ENCODE data around the gene FN3KRP. TPM values are rescaled to one million over a fixed set of nuclear protein-coding genes. Genes with fewer than 3 reads are reported as not detected.
"Not testable (repeated sequence)": the region's sequence is repeated elsewhere in the genome, so short reads cannot be mapped to it uniquely, and the experiment has no call there.

Gene FN3KRP
- total and polyA plus RNA-seq, 3 donors from 2014 or later = 26.9 to 30.2 (median 29.3) TPM

DNA sequence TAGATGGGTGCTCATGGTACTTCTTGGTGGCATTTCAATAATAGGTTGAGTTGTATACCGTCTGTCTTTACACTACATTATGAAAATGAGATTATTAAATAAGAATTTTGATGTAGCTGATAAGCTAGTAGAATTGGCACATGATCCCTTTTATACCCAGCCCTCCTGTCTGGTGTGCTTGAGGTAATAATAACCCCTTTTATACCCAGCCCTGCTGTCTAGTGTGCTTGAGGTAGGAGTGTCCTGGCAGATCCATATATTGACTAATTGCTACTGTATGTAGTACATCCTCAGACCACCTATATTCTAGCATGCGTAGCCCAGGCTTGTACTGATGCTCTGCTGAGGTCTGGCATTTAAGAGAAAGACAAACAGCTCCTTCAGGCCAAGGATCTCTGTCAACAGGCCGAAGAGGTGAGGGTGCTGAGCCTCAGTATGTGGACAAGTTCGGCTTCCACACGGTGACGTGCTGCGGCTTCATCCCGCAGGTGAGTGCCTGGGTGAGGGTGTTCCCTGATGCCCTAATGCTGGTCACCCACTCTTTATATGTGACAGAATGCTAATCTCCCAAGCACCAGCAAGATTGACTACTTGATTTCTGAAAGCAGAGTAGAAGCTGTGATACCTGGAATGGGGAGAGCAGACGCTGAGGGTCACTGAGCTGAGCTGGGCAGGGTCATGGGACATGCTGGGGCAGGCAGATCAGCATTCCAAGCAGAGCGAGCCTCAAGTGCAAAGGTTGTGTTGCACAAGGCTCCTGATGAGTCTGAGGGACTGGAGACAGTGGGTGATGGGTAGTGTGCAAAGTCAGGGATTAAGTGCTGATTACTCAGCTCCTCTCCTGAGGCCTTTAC, 24.6 kb downstream of the FN3KRP start:
- TF ChIP-seq, protein P1, sequence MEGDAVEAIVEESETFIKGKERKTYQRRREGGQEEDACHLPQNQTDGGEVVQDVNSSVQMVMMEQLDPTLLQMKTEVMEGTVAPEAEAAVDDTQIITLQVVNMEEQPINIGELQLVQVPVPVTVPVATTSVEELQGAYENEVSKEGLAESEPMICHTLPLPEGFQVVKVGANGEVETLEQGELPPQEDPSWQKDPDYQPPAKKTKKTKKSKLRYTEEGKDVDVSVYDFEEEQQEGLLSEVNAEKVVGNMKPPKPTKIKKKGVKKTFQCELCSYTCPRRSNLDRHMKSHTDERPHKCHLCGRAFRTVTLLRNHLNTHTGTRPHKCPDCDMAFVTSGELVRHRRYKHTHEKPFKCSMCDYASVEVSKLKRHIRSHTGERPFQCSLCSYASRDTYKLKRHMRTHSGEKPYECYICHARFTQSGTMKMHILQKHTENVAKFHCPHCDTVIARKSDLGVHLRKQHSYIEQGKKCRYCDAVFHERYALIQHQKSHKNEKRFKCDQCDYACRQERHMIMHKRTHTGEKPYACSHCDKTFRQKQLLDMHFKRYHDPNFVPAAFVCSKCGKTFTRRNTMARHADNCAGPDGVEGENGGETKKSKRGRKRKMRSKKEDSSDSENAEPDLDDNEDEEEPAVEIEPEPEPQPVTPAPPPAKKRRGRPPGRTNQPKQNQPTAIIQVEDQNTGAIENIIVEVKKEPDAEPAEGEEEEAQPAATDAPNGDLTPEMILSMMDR (IDR thresholded peaks at IDR 0.05) = no peak
- no peak for TF ChIP-seq POLR2A (IDR thresholded peaks at IDR 0.05)
- Histone ChIP-seq H3K4me3 (no peak overlapping the region), H3K36me3 (ENCODE audit: low read depth, missing control alignments) (no peaks in the 10 kb centered on the region), H3K9me3 (no peaks in the 10 kb centered on the region), H3K4me1 (peaks cover 14% of the 10 kb centered on the region), H3K27me3 (no peaks in the 10 kb centered on the region), H3K27ac (no peak overlapping the region)
- intact Hi-C loops (cut with DNase I; ENCODE audit: low total_unique reads) = no loop called here
- DNase-seq = no peak
- 92 to 98% methylated on average over 10 of the region's 10 CpGs for WGBS, 2 donors

- Histone ChIP-seq H3K4me1 (no peaks in the 10 kb centered on the region), H3K4me3 (no peak overlapping the region), H3K27me3 (no peaks in the 10 kb centered on the region), H3K27ac (no peak overlapping the region), H3K9me3 (no peaks in the 10 kb centered on the region), H3K36me3 (ENCODE audit: low read depth, missing control alignments) (no peaks in the 10 kb centered on the region)
- TF ChIP-seq, protein P1 (IDR thresholded peaks at IDR 0.05) = no peak
- TF ChIP-seq POLR2A (IDR thresholded peaks at IDR 0.05) = no peak
- intact Hi-C loops (cut with DNase I; ENCODE audit: low total_unique reads) = no loop called here
- DNase-seq = no peak
- 82 to 94% methylated on average over 10 to 16 of the region's 16 CpGs for WGBS, 2 donors
Measured at GRCh38 chr17:82743344-82744219, 27.1 kb downstream of the FN3KRP start.

- intact Hi-C loops (cut with DNase I; ENCODE audit: low total_unique reads); H3K27me3 ChIP-seq; H3K4me1 ChIP-seq; H3K4me3 ChIP-seq; DNase-seq; H3K9me3 ChIP-seq; H3K27ac ChIP-seq; H3K36me3 ChIP-seq (ENCODE audit: low read depth, missing control alignments): not testable (repeated sequence)
- 70 to 74% methylated on average over 7 of the region's 7 CpGs for WGBS, 2 donors
Measured at GRCh38 chr17:82744736-82745135, 28.2 kb downstream of the FN3KRP start.

GRCh38 chr17:82745524-82745923, 29.0 kb downstream of the FN3KRP start:
- no peaks in the 10 kb centered on the region for H3K27me3 ChIP-seq
- no peak for TF ChIP-seq POLR2A (IDR thresholded peaks at IDR 0.05)
- 83% methylated on average over 8 of the region's 8 CpGs for WGBS, 2 donors
- H3K4me1 ChIP-seq = no peaks in the 10 kb centered on the region
- H3K4me3 ChIP-seq = no peak overlapping the region
- no peaks in the 10 kb centered on the region for H3K36me3 ChIP-seq (ENCODE audit: low read depth, missing control alignments)
- H3K27ac ChIP-seq = no peak overlapping the region
- intact Hi-C loops (cut with DNase I; ENCODE audit: low total_unique reads) = no loop called here
- no peak for DNase-seq
- H3K9me3 ChIP-seq = no peaks in the 10 kb centered on the region

DNA sequence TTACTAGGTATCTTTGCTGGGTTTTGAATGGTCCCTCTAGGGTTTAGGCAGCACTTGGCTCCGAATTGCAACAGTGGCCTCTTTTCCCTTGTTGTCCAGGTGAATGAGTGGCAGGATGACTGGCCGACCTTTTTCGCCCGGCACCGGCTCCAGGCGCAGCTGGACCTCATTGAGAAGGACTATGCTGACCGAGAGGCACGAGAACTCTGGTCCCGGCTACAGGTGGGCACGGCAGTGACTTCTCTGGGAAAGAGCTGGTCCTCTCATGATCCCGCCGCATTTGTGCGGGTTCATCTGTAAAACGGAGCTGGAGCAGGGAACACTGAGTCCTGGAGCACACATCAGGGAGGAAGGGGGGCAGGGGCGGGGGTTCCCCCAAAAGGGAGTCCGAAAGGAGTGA, 32.2 kb downstream of the FN3KRP start:
- DNase-seq = no peak
- Histone ChIP-seq H3K27me3 (no peaks in the 10 kb centered on the region), H3K4me3 (no peak overlapping the region), H3K27ac (no peak overlapping the region), H3K4me1 (peaks cover 6% of the 10 kb centered on the region), H3K9me3 (no peaks in the 10 kb centered on the region), H3K36me3 (ENCODE audit: low read depth, missing control alignments) (no peaks in the 10 kb centered on the region)
- intact Hi-C loops (cut with DNase I; ENCODE audit: low total_unique reads) = no loop called here
- WGBS, 2 donors = 96 to 97% methylated on average over 11 to 16 of the region's 16 CpGs
- TF ChIP-seq POLR2A (IDR thresholded peaks at IDR 0.05) = no peak
- TF ChIP-seq, protein P1 (IDR thresholded peaks at IDR 0.05) = no peak

Data from testis (tissue), 3 donors.